A673 (cell line): ENCODE measurements around the gene TTLL4.

Experiments
- CTCF ChIP-seq: fragments of 300-800, 200-600 bp; sonication (generic); conservative IDR thresholded peaks from 2 replicates; pipeline ENCODE4 v1.5.1; 2017; ENCODE audit warnings: low read depth, mild to moderate bottlenecking, antibody characterized with exemption, low read length, moderate library complexity, mixed read lengths
- EZH2 ChIP-seq: fragments of 200-600 bp; sonication (generic); IDR thresholded peaks from 2 replicates; pipeline ENCODE4 v1.6.1; 2017; ENCODE audit warnings: borderline replicate concordance, low read depth, mild to moderate bottlenecking, mixed read lengths, antibody characterized with exemption, low read length; ENCODE audit not compliant: poor library complexity, severe bottlenecking

DNA sequence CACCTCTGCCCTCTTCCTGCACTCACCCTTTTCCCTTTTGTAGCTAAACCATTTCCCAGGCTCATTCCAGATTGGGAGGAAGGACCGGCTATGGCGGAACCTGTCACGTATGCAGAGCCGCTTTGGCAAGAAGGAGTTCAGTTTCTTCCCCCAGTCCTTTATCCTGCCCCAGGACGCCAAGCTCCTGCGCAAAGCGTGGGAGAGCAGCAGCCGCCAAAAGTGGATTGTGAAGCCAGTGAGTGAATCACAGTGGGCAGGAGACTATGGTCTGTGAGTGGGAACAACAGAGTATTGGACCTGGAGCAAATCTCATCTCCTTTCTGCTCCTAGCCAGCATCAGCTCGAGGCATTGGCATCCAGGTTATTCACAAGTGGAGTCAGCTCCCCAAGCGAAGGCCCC, 36.3 kb downstream of the TTLL4 start:
- no peak for TF ChIP-seq CTCF
- TF ChIP-seq EZH2: no peak
